Daoy (cell line): ENCODE data around the gene CPEB2. TPM values are rescaled to one million over a fixed set of nuclear protein-coding genes. Genes with fewer than 3 reads are reported as not detected.

Experiments used
- DNase-seq: peaks from one replicate; pipeline ENCODE4 v3.0.0-alpha.2; 2015; ENCODE audit warnings: low read depth
- total RNA-seq: library from RNA; depleted of rRNA; stranded (reverse); fragments of >200 nt; shearing (Covaris generic); gene quantifications from 2 replicates; pipeline ENCODE4 v1.2.3, GENCODE V29; 2014

The CPEB2 gene
- total RNA-seq, 1 experiment from 2014 or later: 1.1 TPM

DNA sequence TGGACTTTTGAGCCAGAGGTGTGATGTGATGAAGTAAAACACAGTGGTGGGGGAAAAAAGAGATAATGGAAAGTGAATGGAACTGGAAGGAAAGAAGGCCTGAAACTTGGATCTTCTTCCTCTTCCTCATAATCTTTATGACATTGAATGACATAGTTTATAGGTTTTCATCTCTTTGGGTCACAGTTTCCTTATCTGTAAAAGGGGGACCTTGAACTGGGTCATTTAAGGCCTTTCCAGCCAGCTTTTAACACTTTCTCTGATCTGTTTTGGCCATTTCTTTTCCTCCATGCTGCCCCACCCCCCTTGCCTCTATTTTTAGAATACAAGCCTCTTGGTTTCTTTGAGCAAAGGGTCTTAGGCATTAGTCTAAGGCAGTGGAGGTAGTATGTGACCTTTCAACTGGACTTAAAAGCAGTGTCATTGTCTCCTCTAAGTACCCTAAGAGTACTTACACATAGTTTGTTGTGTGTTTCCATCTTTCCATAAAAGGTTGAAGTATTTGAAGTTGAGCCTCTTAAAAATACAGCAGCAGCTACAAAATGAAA is 7.8 kb downstream of the CPEB2 start:
- no peak for DNase-seq

DNA sequence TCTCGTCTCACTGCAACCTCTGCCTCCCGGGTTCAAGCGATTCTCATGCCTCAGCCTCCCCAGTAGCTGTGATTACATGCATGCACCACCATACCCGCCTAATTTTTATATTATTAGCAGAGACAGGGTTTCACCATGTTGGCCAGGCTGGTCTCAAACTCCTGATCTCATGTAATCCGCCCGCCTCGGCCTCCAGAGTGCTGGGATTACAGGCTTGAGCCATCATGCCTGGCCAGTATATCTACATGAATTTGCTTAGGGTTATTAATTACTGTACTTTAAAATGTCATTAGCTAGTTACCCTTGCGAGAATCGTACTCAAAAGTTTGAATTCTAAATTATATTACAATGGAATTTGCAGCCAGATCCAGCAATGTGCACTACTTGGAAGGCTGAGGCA is 8.9 kb downstream of the CPEB2 start:
- no peak for DNase-seq

DNA sequence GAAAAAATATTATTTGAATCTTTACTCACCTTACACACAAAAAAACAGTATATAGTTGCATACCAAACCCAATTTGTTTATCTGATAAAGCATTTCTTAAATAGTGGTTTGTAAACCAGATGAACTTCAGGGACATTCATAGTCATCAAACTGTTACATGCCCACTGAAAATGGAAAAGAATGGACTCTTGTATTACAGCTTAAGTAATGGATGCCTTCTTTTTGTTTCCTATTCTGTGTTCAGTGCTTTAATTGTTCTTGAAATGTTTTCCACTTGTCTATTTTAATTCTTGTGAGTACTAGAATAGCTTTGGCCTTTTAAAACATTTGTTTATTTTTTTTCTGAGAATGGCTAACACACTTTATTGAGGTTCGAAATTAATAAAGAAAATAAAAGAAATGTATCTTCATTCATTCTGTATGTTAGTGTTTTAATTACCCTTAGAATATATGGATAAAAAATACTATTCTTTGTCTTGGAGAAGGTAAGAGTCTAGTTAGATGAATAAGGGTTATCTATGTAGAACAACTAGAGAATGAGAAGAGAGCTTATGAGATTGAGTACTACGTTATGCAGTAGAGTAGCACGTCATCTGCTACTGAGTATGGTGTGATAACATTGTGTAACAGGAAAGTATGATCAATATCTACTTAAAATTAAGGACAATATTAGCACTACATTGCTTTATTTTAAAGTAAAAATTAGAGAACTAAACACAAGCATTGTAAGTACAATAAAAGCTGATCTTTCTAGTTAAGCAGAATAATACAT is 9.9 kb downstream of the CPEB2 start:
- no peak for DNase-seq

DNA sequence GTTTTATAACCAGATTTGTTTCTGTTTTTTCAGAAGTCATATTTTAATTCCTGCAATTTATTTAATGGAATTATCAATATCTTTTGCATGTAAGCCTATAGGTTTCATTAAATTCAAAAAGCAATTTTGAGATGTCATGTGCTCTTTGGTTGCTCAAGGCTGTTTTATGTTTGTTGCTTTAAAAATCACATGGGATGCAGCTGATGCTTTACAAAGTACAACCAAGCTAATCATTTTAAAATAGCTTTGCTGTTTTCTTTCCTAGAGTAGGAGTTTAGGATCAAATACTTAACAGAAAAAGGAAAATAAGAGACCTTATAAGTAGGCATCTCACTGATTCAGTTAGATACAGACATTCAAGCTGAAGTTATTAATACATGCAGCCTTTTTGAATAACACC is 11.3 kb downstream of the CPEB2 start:
- DNase-seq: no peak

DNA sequence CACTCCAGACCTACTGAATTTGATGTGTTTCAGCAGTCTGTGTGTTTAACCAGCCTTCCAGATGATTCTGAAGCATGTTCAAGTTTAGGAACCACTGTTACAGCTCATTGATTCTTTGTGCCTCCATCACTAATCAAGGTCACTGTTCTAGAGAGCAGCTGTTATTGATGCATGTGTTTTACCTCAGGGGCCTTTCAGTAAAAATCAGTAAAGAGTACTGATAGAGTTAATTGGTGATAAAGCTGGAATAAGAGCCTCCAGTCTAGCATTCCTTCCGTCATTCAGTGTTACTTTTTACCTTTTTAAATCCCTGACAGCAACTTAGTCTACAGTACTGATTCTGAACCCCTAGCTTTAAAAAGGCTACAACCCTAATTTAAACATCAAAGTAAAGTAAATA is 12.9 kb downstream of the CPEB2 start:
- no peak for DNase-seq

DNA sequence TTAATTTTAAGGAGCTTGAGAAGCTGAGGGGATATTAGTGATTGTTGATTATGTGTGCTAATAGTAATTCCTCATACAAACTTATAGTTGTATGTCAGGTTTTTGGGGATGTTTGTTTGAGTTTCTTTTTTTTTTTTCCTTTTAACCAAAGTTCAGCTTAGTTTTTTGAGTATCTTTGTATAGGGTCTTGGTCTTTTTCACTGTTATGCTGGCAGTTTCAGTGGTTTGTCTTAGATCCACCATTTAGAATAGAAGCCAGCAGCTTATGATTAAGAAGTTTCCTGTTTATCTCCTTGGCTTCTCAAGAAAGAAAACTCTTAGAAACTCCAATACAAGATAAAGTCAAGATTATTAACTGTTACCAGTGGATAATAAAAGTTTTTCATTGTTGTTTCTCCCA is 16.1 kb downstream of the CPEB2 start:
- DNase-seq: no peak

DNA sequence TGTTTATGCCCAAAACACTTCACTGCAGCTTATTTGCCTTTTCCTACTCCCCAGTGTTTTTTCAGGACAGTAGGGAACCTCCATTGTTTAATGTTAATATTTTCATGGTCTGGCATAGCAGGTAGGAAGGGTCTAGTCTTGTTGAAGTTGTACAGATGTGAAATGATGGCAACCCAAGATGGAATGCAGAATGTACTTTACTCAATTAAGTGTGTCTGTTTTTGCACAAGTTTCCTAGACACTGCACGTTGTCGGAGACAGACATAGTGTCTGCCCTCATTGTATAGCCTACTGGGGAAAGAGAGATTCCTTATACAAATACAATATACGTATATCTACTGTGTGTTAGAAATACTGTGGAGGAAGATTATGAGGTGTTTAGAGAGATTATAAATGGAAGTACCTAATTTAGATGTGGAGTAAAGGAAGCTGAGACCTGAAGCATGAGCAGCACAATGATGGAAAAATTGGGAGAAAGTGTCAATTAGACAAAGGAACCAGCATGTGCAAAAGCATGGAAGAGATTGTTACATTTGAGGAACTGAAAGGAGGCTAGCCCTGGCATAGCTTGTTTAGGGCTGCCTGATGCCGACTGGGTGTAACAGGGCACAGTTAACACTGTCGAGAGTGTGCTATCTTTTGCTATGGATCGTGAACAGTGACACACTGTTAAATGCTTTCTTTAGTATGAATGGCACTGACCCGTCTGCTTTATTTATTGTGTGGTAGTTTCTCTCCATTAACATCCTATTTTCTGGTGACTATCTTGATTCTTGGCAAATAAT is 18.4 kb downstream of the CPEB2 start:
- DNase-seq: no peak

DNA sequence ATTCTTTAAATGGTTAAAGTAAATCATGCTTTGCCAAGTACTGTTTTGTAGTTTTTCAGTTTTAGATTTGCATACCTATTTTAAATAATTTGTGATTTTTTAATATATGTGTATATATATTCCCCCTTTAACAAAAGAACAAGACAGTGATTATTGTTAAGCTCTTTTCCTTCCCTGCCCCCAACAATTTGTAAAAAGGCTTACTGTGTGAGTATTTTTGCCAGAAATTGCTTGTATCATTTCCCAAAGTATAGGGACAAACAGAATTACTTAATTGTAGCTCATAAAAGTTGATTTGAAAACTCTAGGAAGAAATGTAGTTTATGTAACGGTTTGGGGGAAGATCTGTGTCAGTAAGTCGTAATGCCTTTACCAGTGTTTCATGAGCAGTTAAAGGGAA is 19.0 kb downstream of the CPEB2 start:
- DNase-seq: no peak

DNA sequence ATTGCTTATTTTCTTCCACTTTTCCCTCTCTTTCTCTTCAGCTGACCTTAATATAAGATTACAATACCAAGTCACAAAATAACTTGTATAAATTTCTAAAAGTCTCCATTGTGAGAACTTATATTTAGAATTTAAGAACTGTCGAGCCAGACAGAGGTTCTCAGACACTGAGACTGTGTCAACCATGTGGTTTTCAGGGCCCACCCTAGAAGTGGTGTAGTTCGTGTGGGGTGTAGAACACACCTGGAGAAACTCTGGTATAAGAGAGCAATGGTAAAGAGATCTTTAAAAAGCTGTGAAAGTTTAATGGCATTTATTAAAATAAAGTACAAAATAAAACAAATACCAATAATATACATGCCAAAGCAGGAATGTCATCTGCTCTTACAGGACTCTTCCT is 19.7 kb downstream of the CPEB2 start:
- no peak for DNase-seq

DNA sequence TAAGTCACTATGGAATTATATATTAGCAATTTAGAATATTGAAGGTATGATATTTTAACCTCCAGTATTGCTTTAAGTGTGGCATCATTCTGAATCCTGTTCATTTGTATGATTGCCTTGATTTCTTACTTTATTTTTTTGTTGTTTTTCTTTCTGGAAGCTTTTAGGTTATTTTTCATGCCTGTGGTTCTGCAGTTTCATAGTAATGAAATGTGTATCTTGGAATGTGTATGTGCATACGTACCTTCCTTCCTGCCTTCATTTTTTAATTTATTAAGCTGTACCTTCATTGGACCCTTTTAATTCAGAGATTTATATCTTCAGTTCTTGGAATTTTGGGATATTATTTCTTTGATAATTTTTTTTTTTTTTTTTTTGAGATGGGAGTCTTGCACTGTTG is 22.1 kb downstream of the CPEB2 start:
- DNase-seq: no peak

DNA sequence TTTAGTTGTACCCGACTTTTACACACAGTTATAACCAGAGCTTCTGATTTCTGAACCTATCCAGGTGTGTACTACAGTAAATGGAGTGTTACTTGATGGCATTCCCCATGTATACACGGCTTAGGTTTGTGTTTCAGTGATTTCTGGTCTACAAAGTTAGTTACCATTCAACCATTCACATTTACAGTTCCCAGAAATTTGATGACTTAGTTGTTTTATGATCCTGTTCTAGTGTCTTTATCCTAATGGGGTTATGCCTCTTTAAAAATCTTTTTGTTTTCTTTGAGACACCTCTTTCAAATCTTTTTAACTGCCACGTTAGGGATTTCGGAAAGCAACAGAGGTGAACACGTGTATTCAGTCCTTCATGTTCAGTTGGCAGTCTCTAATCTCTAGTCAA is 23.4 kb downstream of the CPEB2 start:
- no peak for DNase-seq

DNA sequence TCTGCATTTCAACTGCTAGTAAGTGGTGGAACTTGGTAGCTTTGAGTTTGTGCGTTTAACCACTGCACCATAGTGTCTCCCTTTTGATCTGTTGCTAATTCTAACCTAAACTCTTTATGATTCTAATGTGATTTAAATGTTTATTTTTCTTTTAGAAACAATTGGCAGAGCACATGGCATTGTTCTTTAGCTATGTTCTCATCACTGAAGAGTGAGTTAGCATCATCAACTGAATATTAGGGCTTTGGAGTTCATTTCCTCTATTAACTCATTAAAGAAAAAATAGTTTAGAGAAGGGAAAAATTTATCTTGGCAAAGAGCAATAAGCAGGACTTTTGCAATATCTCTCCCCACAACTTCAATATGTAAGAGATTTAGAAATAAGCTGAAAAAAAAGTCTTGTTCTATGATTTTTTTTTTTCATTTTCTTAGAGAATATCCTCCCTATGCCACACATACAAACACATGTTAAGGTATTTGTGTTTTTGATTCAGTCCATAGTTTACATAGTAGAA is 25.7 kb downstream of the CPEB2 start:
- no peak for DNase-seq

DNA sequence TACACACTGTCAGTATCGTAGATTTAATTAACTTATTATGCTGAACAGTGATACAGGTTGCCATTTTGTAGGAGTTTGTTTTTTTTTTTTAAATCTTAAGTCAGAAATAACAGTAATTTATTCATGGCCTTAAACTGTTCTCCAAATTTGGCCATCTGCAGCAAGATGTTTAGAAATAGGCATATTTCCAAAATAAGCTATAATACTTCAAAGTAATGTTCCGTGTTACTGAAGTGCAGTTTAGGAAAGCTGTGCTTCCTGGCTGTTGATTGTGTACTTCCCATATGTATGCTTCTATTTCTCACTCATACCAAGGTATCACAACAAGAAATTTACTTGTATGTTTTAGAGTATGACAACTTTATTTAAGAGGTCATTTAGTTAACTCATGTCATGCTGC is 28.9 kb downstream of the CPEB2 start:
- DNase-seq: no peak

DNA sequence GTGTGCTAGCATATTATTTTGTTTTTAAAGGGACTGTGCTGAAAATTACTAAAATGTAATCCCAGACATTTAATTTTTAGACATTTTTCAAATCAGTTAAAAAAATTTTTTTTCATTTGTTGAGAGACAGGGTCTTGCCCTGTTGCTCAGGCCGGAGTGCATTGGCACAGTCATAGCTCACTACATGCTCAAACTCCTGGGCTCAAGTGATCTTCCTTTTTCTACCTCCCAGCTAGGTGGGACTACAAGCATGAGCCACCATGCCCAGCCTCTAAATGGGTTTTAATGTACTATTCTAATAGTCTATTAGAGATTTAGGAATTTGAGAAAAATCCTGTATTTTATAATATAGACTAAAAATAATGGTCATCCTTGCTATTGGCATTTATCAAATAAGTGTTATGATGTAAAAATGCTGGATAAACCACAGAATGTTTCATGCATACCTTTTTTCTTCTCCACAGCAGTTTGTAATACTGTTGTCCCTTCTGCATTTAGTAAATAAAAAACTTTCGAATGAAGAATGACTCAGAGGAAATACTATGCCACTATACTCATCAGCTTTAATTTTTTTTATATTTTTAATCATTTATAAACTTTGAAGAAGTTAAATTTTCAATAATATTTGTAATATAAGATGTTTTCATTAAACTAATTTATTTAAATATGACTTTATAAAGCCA is 29.9 kb downstream of the CPEB2 start:
- no peak for DNase-seq

DNA sequence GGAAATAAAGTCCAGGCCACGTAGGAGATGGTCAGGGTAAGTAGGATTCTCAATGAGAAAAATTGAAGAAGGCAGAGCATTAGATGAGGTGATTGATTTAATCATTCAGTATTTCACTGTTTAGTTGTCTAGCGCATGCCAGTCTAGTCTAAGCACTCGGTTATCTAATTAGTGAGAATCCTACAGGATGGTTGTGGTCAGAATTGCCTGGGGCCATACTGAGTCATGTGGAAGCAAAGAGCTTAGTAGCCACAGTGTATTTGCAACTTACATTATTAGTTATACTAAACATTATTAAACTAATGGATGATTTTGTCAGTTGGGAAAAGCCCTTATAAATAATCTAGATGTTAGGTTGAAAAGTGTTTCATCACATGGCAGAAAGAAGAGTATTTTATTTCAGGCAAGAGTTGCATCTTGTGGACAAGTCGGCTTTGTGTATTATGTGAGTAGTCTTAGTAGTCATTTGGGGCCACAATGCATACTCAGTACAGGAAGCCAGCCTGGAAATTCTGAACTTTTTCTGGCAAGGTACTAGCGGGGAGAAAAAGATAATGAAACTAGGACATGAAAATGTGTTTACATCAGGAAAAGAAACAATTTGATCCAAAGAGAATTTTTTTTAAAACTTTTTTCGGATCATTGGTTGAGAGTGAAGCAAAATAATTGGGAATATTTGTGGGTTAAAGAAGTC is 31.9 kb downstream of the CPEB2 start:
- peak; percentile 71 for DNase-seq

DNA sequence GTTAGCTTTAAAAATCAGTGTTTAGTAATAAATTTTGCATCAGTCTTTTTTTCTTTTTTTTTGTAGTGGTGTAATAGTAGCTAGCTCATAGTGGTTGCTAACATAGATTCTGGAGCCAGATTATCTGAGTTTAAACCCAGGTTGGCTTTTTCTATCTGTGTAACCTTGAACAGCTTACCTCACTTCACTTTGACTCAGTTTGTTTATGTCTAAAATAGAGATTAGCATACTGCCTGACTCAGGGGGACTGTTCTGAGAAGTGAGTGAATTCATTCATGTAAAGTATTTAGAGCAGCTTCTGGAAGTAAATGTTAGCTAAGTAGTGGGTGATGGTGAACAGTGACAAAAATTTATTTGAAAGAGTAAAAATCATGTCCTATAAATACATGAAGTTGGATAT is 32.9 kb downstream of the CPEB2 start:
- peak; percentile 3 for DNase-seq

DNA sequence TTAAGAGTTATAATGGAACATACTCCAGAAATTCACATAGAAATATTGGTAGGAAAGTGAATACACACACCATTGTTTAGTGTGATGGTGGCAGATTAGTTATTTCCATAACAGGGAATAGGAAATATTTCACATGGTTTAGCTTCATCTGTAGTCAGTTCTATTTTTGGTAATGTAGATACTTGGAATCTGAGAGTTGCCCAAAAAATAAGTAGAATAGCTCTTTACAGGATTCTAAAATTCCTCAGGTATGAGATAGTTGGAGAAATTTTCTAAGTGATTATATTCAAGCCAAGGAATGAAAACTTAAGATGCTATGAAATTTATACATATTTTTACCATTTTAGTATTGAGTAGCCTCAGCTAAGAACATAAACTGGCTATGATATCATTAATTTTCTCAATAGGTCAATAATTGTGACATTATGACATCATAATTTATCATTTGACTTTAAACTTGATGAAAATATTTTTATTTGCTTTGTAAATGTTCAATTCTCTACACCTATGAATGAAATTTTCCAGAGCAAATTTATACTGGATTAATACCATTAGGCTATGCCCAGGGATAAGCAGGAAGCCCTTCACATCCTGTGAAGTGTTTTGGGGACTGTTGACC is 35.8 kb downstream of the CPEB2 start:
- DNase-seq: no peak

DNA sequence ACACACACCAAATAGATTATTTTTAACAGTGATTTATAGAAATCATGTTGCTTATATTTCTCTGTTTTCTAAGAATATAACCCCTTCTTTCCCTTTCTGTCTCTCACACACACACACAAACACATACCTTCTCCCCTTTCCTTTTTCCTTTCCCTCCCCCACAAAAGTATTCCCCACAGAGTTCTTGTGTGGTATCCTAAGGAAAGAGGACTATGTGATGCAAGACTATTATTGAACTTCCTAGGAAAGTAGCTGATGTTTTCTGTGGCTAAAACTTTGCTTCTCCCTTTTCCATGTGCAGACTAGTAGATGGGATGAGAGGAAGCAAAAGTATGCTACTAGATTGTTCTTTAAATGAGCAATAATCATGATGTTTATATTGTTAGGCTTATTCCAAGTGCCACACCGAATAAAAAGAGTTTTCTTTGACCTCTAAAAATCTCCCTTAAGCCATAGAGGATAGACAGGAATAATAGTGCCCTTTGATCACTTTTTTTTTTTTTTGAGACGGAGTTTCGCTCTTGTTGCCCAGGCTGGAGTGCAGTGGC is 38.7 kb downstream of the CPEB2 start:
- no peak for DNase-seq

DNA sequence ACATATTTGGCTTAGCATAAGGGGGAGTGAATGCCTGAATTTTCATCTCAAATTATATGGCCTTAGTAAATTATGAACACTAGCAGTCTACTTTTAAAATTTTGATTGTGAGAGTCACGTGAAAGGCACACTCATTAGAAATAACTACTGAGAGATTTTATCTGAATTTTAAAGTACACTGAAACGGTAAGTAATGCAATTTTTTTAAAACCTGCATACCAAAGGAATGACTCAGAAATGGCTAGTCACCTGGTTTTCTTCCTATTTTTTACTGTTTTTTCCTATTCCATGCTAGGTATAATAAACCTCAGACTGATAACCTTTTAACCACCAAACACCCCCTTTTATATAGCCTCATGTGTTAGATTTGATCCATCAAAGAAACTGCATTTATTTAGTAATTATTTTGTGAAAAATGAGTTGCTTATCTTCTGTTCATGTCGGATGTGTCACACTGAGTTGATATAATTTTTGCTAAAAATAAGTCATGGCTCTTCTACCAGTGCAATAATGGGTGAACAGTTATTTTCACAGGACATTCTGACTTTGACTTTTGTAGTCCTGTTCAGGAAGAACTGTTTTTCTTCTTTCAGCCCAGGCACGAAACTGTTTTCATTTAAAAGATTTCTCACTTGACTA is 40.4 kb downstream of the CPEB2 start:
- peak; percentile 5 for DNase-seq

DNA sequence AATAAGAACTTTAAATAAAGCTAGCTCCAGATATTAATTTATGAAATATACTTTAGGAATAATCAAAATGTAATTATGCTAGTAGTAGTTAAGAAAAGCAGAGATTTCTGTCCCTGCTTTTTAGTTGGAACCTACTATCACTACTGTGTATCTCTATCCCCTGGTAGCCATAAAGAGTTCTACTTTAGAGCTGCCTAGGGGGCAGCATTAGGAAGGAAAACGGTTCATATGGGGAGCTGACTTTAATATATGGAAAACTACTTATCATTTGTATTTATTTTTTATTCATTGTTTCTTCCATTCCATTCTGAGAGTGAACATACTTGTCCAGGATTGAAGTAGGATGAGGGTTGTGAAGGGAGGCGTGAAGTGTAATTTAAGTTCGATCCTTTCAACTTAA is 40.9 kb downstream of the CPEB2 start:
- peak; percentile 2 for DNase-seq
